GM12872 (cell line): ENCODE data around the gene ALDH5A1.

Source experiments
- CTCF ChIP-seq: IDR thresholded peaks from 3 replicates; pipeline ENCODE4 v1.5.1; 2011; ENCODE audit warnings: low read depth, mild to moderate bottlenecking, low read length, moderate library complexity; ENCODE audit not compliant: insufficient read depth

The ALDH5A1 gene

DNA sequence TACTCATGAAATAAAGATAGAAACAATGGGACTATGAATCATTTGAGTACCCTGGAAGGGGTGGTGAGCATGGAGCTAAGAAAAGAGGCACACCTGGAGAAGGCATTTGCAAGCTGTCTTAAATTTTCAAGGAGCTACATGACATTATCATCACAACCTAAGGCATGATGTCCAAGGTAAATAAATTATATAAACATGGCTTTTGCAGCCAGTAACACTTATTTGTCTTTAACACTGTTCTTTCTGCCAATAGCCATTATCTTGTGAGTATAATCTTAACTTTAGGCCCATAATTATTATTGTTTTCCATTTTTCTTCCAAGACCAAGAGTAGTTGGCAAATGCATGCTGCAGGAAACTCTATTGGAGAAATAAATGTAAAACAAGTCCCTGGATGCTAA, 63.7 kb downstream of the ALDH5A1 start:
- no peak for TF ChIP-seq CTCF

DNA sequence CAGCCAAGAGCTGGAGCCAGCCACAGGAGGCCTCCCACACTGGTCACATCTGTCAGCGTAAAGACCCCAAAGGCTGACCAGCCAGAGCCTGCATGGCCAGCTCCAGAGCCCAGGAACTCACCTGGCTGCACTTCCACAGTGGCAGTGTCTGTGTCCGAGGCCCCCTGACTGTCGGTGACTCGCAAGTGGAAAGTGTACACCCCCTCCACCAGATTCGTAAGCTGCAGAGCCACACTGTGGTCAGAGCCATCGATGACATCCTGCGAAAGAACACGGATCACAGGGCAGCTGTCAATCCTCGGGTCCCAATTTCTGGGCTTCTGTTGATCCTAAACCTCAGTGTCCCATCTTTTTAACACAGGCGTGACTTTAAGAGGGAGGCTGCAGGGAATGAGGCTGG, 69.3 kb downstream of the ALDH5A1 start:
- TF ChIP-seq CTCF: no peak

- TF ChIP-seq CTCF: no peak
These were observed 70.4 kb downstream of the ALDH5A1 start for GRCh38 chr6:24565196-24565595.

DNA sequence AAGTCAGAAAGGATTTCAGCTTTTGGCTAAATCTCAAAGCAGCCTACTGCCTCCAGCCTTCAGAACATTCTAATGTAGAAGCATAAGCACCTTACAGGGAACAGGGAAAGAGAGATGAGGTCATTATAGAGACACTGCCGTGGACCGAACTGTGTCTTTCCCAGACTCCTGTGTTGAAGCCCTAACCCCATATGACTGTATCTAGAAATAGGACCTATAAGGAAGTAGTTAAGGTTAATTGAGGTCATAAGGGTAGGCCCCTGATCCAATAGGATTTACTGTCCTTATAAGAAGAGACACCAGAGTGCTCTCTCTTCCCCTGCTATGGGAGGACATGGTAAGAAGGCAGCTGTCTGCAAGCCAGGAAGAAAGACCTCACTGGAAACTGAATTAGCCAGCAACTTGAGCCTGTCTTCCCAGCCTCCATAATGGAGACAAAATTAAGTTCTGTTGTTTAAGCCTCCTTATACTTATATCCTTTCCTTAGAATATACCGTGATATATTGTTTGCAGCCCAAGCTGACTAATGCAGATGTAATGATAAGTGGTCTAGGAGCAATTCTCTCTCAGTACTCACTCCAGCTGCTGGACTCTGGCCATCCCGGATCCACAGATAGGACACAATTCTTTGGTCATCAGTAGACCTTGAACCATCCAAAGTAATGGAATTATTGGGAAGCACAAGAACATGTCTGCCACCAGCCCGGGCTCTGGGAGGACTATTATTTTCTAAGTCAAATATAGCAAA, 71.4 kb downstream of the ALDH5A1 start:
- TF ChIP-seq CTCF: no peak

DNA sequence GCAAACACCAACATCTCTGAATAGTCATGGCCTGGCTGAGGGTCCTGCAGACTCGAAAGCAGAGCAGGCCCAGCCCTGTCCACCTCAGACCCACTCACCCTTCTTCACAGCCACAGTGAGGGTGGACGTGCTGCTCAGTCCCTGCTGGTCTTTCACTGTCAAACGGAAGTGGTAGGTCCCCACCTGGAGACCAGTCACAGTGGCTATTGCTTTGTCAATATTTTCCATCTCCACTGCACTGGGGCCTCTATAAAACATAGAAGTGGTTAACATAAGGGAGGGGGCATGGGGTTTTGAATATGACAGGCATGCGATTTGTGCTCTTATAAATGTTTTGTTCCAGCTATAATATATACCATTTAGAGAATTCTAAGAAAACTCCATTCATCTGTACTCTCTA, 73.9 kb downstream of the ALDH5A1 start:
- no peak for TF ChIP-seq CTCF

- no peak for TF ChIP-seq CTCF
These were observed 75.0 kb downstream of the ALDH5A1 start for GRCh38 chr6:24569811-24570210.

GRCh38 chr6:24571361-24571760, 76.6 kb downstream of the ALDH5A1 start:
- TF ChIP-seq CTCF: no peak
